OCI-LY7 (cell line): ENCODE results near the gene KLF13. TPM values are rescaled to one million over a fixed set of nuclear protein-coding genes. Genes with fewer than 3 reads are reported as not detected.

Experiments
- BruUV-seq: library from RNA; stranded (reverse); fragments of 400-500 nt; replicated peaks from 2 replicates; lab custom pipeline; 2021; lab: Mats Ljungman, UMichigan
- CTCF ChIA-PET: fragments of 300-600 bp; sonication (Branson Sonifier 250); formaldehyde crosslinking; loops from one replicate; lab custom pipeline; 2022; ENCODE audit warnings: antibody characterized with exemption; ENCODE audit not compliant: unreplicated experiment; lab: Charles Lee
- POLR2A ChIA-PET: fragments of 300-600 bp; sonication (Branson Sonifier 250); formaldehyde crosslinking; loops from one replicate; lab custom pipeline; 2022; ENCODE audit warnings: antibody characterized with exemption; lab: Charles Lee
- DNase-seq: peaks from one replicate; pipeline ENCODE4 v3.0.0-alpha.2; 2015; ENCODE audit warnings: low spot score
- H2AFZ ChIP-seq: fragments of 200-600 bp; sonication (generic), shearing (Covaris generic); 2 replicates; pipeline ENCODE4 v1.6.1; 2014; ENCODE audit warnings: mild to moderate bottlenecking, antibody characterized with exemption, low read length, moderate library complexity
- H3K27ac ChIP-seq: fragments of 200-600 bp; sonication (generic); 2 replicates; pipeline ENCODE4 v1.5.1; 2014; ENCODE audit warnings: mixed run types, low read depth, mild to moderate bottlenecking, moderate library complexity, low read length, inconsistent platforms; ENCODE audit not compliant: poor library complexity, severe bottlenecking
- H3K36me3 ChIP-seq: fragments of 200-600 bp; sonication (generic); 2 replicates; pipeline ENCODE4 v1.6.1; 2014; ENCODE audit warnings: mild to moderate bottlenecking, antibody characterized with exemption, low read length, moderate library complexity, mixed read lengths; ENCODE audit not compliant: insufficient read depth
- H3K4me1 ChIP-seq: fragments of 200-600 bp; sonication (generic); 2 replicates; pipeline ENCODE4 v1.5.1; 2014; ENCODE audit warnings: mild to moderate bottlenecking, low read length; ENCODE audit not compliant: insufficient read depth, poor library complexity, severe bottlenecking
- H3K4me2 ChIP-seq: fragments of 200-600 bp; sonication (generic); 2 replicates; pipeline ENCODE4 v1.6.1; 2014; ENCODE audit warnings: mild to moderate bottlenecking, low read length
- H3K4me3 ChIP-seq: fragments of 200-600 bp; sonication (generic); 2 replicates; pipeline ENCODE4 v1.5.1; 2014; ENCODE audit warnings: mild to moderate bottlenecking, low read depth, low read length; ENCODE audit not compliant: poor library complexity, severe bottlenecking
- H3K79me2 ChIP-seq: fragments of 200-600 bp; sonication (generic); 2 replicates; pipeline ENCODE4 v1.6.1; 2016; ENCODE audit warnings: low read depth, mild to moderate bottlenecking, low read length, moderate library complexity, mixed read lengths; ENCODE audit not compliant: insufficient read depth
- H3K9me2 ChIP-seq: fragments of 200-600 bp; sonication (generic); 2 replicates; pipeline ENCODE4 v1.6.1; 2016; ENCODE audit warnings: mild to moderate bottlenecking, low read length, mixed read lengths; ENCODE audit not compliant: insufficient read depth
- H3K9me3 ChIP-seq: fragments of 200-600 bp; sonication (generic); 2 replicates; pipeline ENCODE4 v1.6.1; 2014; ENCODE audit warnings: mild to moderate bottlenecking, mixed run types, low read length, mixed read lengths
- H4K20me1 ChIP-seq: fragments of 200-600 bp; sonication (generic); 2 replicates; pipeline ENCODE4 v1.6.1; 2014; ENCODE audit warnings: mild to moderate bottlenecking, antibody characterized with exemption, low read length, moderate library complexity, mixed read lengths; ENCODE audit not compliant: insufficient read depth
- CTCF ChIP-seq: fragments of 200-600 bp; sonication (generic); conservative IDR thresholded peaks from 2 replicates; pipeline ENCODE4 v1.5.1; 2014; ENCODE audit warnings: mild to moderate bottlenecking, antibody characterized with exemption, low read length, moderate library complexity, mixed read lengths
- EZH2phosphoT487 ChIP-seq: fragments of 200-600 bp; sonication (generic); IDR thresholded peaks from 2 replicates; pipeline ENCODE4 v1.6.1; 2018; ENCODE audit warnings: low read depth, borderline replicate concordance, mild to moderate bottlenecking, mixed run types, antibody characterized with exemption, low read length, moderate library complexity, mixed read lengths
- intact Hi-C: fragments of 100-400 bp; cut with micrococcal nuclease; formaldehyde crosslinking; loops from one replicate; pipeline ENCODE4 v1.10.0; 2022; ENCODE audit not compliant: unreplicated experiment
- total RNA-seq, 2 experiments: library from RNA; depleted of rRNA in 1 of 2; stranded (reverse); fragments of >200 nt in 1 of 2; shearing (Covaris generic) in 1 of 2; gene quantifications; 2 replicates each; pipeline ENCODE4 v1.2.3, GENCODE V29; 2014 to 2022

The KLF13 gene
- total RNA-seq, 2 experiments from 2014 or later = 63.2 to 64.6 TPM

GRCh38 chr15:31385736-31386135 lies 59.1 kb downstream of the KLF13 start:
- no peaks in the 10 kb centered on the region for H3K4me1 ChIP-seq
- TF ChIP-seq CTCF (no peak), EZH2phosphoT487 (no peak)
- H3K4me2 ChIP-seq = no peak overlapping the region
- no peak for DNase-seq
- no peaks in the 10 kb centered on the region for H3K9me3 ChIP-seq
- ChIA-PET CTCF (no interaction called here), POLR2A (no interaction called here)
- H3K36me3 ChIP-seq = peaks cover 9% of the 10 kb centered on the region; the same call in 1 of the 2 replicates
- no peaks in the 10 kb centered on the region for H4K20me1 ChIP-seq
- H3K79me2 ChIP-seq = no peaks in the 10 kb centered on the region
- no peak overlapping the region for H3K4me3 ChIP-seq
- intact Hi-C loops = no loop called here
- no peak overlapping the region for H2AFZ ChIP-seq
- no peaks in the 10 kb centered on the region for H3K9me2 ChIP-seq
- no peak overlapping the region for H3K27ac ChIP-seq
- no TSS peak for BruUV-seq

GRCh38 chr15:31387092-31387478 lies 60.5 kb downstream of the KLF13 start:
- Histone ChIP-seq H4K20me1 (no peaks in the 10 kb centered on the region), H2AFZ (no peak overlapping the region), H3K4me3 (no peak overlapping the region), H3K27ac (no peak overlapping the region), H3K4me1 (peaks cover 5% of the 10 kb centered on the region), H3K9me3 (no peaks in the 10 kb centered on the region), H3K79me2 (no peaks in the 10 kb centered on the region), H3K9me2 (no peaks in the 10 kb centered on the region), H3K4me2 (no peak overlapping the region), H3K36me3 (no peaks in the 10 kb centered on the region)
- intact Hi-C loops = no loop called here
- ChIA-PET CTCF (no interaction called here), POLR2A (no interaction called here)
- no peak for DNase-seq
- BruUV-seq = no TSS peak
- no peak for TF ChIP-seq EZH2phosphoT487
- TF ChIP-seq CTCF = no peak

- Histone ChIP-seq H3K27ac (no peak overlapping the region), H3K4me2 (no peak overlapping the region), H4K20me1 (no peaks in the 10 kb centered on the region), H3K79me2 (no peaks in the 10 kb centered on the region), H3K4me1 (peaks cover 5% of the 10 kb centered on the region), H3K4me3 (no peak overlapping the region), H3K9me3 (no peaks in the 10 kb centered on the region), H3K9me2 (no peaks in the 10 kb centered on the region), H2AFZ (no peak overlapping the region), H3K36me3 (no peaks in the 10 kb centered on the region)
- intact Hi-C loops = no loop called here
- TF ChIP-seq CTCF (no peak), EZH2phosphoT487 (no peak)
- no TSS peak for BruUV-seq
- CTCF ChIA-PET = interaction anchor here (0.6 kb wide), 1 partner anchor 76 kb away, joined by 3 read pairs; no protein-coding TSS in a partner anchor
- POLR2A ChIA-PET = no interaction called here
- DNase-seq = no peak
Measured at GRCh38 chr15:31387479-31388118, 61.0 kb downstream of the KLF13 start.
